ENCODE results near the gene ATG5.

Gene ATG5

DNA sequence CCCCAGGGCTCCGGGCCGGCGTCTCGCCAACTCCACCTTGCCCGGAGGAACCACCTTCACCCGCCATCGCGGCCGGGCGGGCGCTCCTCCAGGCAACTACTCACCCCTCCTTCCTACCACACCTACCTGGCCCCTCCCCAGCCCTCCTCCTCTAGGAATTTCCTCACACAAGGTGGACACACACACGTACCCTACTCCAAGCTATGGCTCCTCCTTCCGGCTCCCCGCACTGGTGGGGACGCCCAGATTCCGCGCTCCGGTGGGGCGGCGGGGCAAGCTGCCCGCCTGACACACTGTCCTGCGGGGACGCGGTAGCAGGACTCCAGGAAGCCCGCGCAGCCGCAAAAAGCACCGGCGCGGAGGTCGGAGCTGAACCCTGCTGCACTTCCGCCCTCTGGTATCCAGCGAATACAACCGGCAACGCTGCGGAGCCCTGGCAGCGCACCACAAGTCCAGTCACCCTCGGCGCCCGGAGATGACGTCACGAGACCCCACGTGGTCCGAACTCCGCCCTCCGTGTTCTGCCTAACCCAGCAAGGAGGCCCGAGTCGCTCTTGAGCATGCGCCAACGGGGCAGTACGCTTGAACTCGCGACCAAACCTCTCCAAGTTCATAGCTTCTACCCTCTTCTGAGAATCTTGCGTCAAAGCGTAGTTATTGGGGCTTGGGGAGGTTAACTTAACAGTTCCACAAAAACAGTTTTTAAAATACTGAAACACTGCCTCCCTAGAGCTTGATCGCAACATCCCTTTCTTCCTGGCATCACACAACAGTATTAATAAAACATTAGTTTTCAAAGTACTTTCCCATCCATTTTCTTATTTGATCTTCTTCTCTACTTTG lies at the start of gene ATG5:
Gene ATG5 (minus strand): TSS at position 425 of the 843 bp plus-strand sequence. CDS start 9,552 bp downstream, outside the sequence.
- peak; percentile 97 for DNase-seq

- DNase-seq: no peak
These were observed 48.1 kb upstream of the ATG5 start for GRCh38 chr6:106373502-106374239.

DNA sequence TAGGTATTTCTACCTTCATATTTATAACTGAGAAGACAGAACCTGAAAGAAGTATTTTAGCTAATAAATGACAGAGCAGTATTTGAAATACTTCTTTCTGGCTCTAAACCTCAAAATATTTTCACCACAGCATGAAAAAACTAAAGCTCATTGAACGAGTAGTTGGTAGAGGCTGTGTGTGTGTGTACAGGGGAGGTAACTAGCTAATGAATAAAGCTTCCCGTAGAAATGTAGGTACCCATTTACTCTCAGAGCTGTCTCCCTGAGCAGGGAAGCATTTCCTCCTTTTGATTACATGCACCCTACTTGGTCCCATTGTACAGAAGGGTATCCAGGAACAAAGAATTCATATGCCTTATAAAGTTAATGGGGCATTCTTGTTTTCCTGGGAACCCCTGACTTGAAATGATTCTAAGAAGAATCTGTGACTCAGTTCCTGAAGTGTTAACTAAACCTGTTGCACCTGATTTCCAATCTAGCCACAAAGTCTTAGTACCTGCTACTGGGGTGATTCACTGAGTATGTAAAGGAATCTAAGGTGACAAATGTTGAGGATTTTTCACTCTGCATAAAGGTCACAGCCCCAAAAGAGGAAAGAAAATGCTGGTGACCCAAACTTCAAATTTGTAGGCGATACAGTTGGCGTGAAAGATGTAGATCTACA lies 47.4 kb upstream of the ATG5 start:
- DNase-seq: no peak

GRCh38 chr6:106370639-106371038 lies 45.1 kb upstream of the ATG5 start:
- DNase-seq: no peak

GRCh38 chr6:106369739-106370138 lies 44.2 kb upstream of the ATG5 start:
- DNase-seq: no peak

DNA sequence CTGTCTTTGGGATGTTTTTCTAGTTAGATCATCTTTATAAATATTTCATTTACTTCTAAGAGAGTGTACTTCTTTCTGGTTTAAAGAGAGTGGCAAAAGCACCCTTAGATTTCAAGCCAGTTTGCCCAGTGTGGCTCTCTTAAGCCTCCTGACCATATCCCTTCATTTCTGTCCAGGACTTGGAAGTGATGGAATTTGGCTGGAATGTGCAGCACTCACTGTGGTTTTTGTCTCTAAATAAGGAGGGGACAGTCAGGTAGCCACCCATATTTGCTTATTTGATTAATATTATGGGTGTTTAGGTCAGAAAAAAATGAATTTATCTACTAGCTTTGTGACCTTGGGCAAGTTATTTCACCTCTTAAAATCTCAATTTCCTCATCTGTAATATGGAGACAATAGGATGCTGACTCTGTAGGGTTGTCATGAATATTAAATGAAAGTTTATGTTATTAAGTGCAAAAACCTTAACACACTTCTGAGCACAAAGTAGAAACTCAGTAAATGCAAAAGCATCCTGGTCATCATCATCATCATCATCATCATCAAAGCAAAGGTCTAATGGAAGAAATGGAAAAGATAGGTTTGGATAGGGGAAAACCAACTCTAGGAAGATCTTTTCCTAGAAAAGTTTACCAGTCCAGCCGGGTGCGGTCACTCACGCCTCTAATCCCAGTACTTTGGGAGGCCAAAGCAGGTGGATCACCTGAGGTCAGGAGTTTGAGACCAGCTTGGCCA lies 38.0 kb upstream of the ATG5 start:
- DNase-seq: no peak

- peak in 1 of 2 experiments; percentile 16 for DNase-seq
These were observed 35.5 kb upstream of the ATG5 start for GRCh38 chr6:106360989-106361430.

DNA sequence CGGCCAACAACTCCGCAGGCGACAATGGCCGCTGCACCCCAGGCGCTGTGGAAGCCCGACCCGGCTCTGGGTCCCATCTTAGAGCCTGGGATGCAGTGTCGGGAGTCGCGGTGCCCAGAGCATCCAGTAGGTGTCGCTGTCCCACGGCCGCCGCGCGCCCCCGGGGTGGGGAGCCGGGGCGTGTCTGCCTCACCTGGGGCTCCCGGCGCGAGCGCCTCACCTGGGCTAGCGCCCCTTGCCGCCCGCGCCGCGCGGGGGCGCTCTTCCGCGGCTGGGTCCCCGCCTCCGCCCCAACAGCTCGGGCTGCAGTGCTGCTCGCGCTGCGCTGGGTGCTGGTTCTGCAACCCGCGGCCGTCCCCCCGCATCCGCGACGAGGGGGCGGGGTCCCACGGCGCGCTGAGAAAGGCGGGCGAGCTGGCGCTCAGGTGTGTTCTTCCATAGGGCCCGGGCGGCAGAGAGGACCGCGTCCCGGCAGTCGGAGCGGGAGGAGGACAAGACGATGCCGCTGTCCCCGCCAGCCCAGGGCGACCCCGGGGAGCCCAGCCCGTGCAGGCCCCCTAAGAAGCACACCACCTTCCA lies 34.9 kb upstream of the ATG5 start, which contains the start of gene CRYBG1:
Gene CRYBG1 (plus strand): TSS at position 308 of the 579 bp plus-strand sequence. CDS start 192 bp downstream, at position 500.
- peak in 1 of 2 experiments; percentile 33 for DNase-seq

GRCh38 chr6:106359959-106360409 lies 34.4 kb upstream of the ATG5 start:
- DNase-seq: peak in 1 of 2 experiments; percentile 47

GRCh38 chr6:106356378-106356777 lies 30.8 kb upstream of the ATG5 start:
- DNase-seq: no peak

DNA sequence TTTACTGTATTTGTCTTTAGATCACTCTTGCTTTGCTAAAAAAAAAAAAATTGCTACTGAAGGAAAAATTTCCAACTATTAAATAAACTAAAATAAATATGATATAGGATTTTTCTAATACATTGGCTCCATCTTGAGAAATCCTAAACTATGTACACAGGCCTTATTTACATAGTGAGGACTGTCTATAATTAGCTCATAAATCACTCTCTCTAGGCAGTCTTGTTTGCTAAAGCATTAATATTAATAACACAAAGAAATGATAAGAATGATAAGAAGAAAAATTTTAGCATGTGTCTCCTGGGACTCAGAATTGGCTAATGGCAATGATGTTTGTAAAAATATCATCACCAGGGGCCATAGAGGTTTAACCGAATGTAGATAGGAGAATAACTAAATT lies 21.7 kb upstream of the ATG5 start:
- DNase-seq: no peak

GRCh38 chr6:106339334-106340029 lies 13.9 kb upstream of the ATG5 start:
- peak; percentile 87 to 89 for DNase-seq

- DNase-seq: peak; percentile 47 to 60
These were observed 9.3 kb upstream of the ATG5 start for GRCh38 chr6:106334646-106335448.

GRCh38 chr6:106324726-106325335 lies 729 bp downstream of the ATG5 start:
- DNase-seq: peak; percentile 16 to 18

GRCh38 chr6:106321940-106322339 lies 3.6 kb downstream of the ATG5 start:
- no peak for DNase-seq

- DNase-seq: peak; percentile 24 to 39
These were observed 6.7 kb downstream of the ATG5 start for GRCh38 chr6:106318851-106319250.

- no peak for DNase-seq
These were observed 7.5 kb downstream of the ATG5 start for GRCh38 chr6:106318061-106318460.

DNA sequence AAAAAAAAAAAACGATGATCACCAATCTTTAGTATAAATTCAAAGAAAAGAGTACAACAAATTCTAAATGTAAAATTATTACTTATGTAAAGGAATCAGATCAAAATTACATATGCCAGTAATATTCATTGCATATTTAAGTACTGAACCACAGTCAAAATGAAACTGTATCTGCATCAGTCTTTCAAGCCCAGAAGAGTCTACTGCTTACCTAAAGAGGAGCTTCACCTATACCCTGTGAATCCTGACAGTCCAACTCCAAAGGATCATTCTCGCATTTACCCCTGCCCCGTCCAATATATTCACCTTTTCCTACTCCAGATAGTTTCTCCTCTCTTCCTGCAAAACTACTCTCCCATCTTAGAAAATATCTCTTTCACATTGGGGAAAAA lies 9.2 kb downstream of the ATG5 start:
- DNase-seq: no peak

- peak; percentile 59 to 67 for DNase-seq
These were observed 9.7 kb downstream of the ATG5 start for GRCh38 chr6:106315765-106316374.
